K562 (cell line): ENCODE results near the gene MN1. TPM values are rescaled to one million over a fixed set of nuclear protein-coding genes. Genes with fewer than 3 reads are reported as not detected.
A peak's percentile ranks its signal among the peaks of the same experiment; 100 is the strongest.

Experiments used
- ARID1B ChIP-seq: fragments of 450-650 bp; IDR thresholded peaks from 2 replicates; pipeline ENCODE4 v1.6.1; 2016; ENCODE audit warnings: antibody characterized with exemption, mild to moderate bottlenecking, inconsistent platforms
- ATF1 ChIP-seq, 2 experiments: fragments of 450-650 bp in 1 of 2; IDR thresholded peaks; 2 replicates each; pipeline ENCODE4 v1.6.1; 2016; ENCODE audit warnings: missing compliant biosample characterization in 1 of 2, missing genetic modification characterization in 1 of 2
- BHLHE40 ChIP-seq: IDR thresholded peaks from 2 replicates; pipeline ENCODE4 v1.6.1; 2011; ENCODE audit warnings: low read length, improper control_type of control experiment
- CBX2 ChIP-seq: fragments of 200-600 bp; sonication (generic); IDR thresholded peaks from one replicate; pipeline ENCODE4 v1.6.1; 2012; ENCODE audit warnings: mild to moderate bottlenecking, low read length, inconsistent platforms; ENCODE audit not compliant: insufficient read depth, poor library complexity, severe bottlenecking
- CXXC5 ChIP-seq: fragments of 250-450 bp; sonication (Bioruptor Pico); IDR thresholded peaks from 2 replicates; pipeline ENCODE4 v1.8.0; 2022; ENCODE audit warnings: inconsistent platforms, mild to moderate bottlenecking, moderate library complexity
- DACH1 ChIP-seq: fragments of 450-650 bp; IDR thresholded peaks from 2 replicates; pipeline ENCODE4 v1.6.1; 2018; ENCODE audit not compliant: partially characterized antibody
- DIDO1 ChIP-seq: fragments of 450-650 bp; IDR thresholded peaks from 2 replicates; pipeline ENCODE4 v1.6.1; 2016; ENCODE audit warnings: low read depth, missing biosample characterization, missing genetic modification characterization
- ESRRA ChIP-seq: fragments of 450-650 bp; IDR thresholded peaks from 2 replicates; pipeline ENCODE4 v1.6.1; 2014; ENCODE audit warnings: low read depth, mild to moderate bottlenecking, moderate library complexity, borderline replicate concordance
- GABPA ChIP-seq: fragments of 200-800 bp; sonication (Bioruptor generic); conservative IDR thresholded peaks from 2 replicates; pipeline ENCODE4 v1.6.1; 2016; ENCODE audit warnings: low read depth, missing genetic modification characterization, missing compliant biosample characterization
- GABPB1 ChIP-seq: sonication (generic); formaldehyde crosslinking; IDR thresholded peaks from 2 replicates; pipeline ENCODE4 v1.8.0; 2022; ENCODE audit warnings: mild to moderate bottlenecking, missing genetic modification reagents
- MEF2A ChIP-seq: IDR thresholded peaks from 2 replicates; pipeline ENCODE4 v1.6.1; 2011; ENCODE audit warnings: low read depth, mild to moderate bottlenecking, low read length, moderate library complexity; ENCODE audit not compliant: control insufficient read depth
- MTA3 ChIP-seq: fragments of 450-650 bp; formaldehyde crosslinking; IDR thresholded peaks from 2 replicates; pipeline ENCODE4 v1.6.1; 2017; ENCODE audit warnings: mild to moderate bottlenecking, borderline replicate concordance
- NCOA2 ChIP-seq, 2 experiments: fragments of 450-650 bp; IDR thresholded peaks; 2 replicates each; pipeline ENCODE4 v1.6.1; 2018; ENCODE audit warnings: mild to moderate bottlenecking in 2 of 2, moderate library complexity in 1 of 2; ENCODE audit not compliant: partially characterized antibody in 2 of 2
- PHF8 ChIP-seq: fragments of 200-600 bp; sonication (generic); IDR thresholded peaks from 2 replicates; pipeline ENCODE4 v1.6.1; 2012; ENCODE audit warnings: mixed run types, mild to moderate bottlenecking, inconsistent platforms, low read length, moderate library complexity, borderline replicate concordance
- POLR2AphosphoS2 ChIP-seq: IDR thresholded peaks from 2 replicates; pipeline ENCODE4 v1.6.1; 2012; ENCODE audit warnings: low read length, improper control_type of control experiment
- POLR2AphosphoS5 ChIP-seq: IDR thresholded peaks from 2 replicates; pipeline ENCODE4 v1.6.1; 2011; ENCODE audit warnings: mild to moderate bottlenecking, low read depth, low read length, moderate library complexity; ENCODE audit not compliant: control insufficient read depth, insufficient read depth
- SMAD2 ChIP-seq: fragments of 150-350 bp; IDR thresholded peaks from 2 replicates; pipeline ENCODE4 v1.6.1; 2014; ENCODE audit warnings: low read depth, mild to moderate bottlenecking, low read length
- SMARCE1 ChIP-seq: fragments of 450-650 bp; IDR thresholded peaks from 2 replicates; pipeline ENCODE4 v1.7.1; 2016; ENCODE audit warnings: mild to moderate bottlenecking
- ZFX ChIP-seq: sonication (generic); formaldehyde crosslinking; IDR thresholded peaks from 2 replicates; pipeline ENCODE4 v1.8.0; 2022; ENCODE audit warnings: mild to moderate bottlenecking, missing genetic modification reagents, moderate library complexity
- polyA plus RNA-seq, 8 experiments: library from polyadenylated mRNA; depleted of rRNA in 4 of 8; stranded (reverse) in 5 of 8; unstranded in 3 of 8; fragments of >200 nt; fragmentation: Nextera tagmentation in 2 of 8; fragmentation: Illumina TruSeq in 1 of 8; extraction: Ambion mirVana in 2 of 8; extraction: Trizol in 1 of 8; gene quantifications; 2 replicates each; pipeline versions ENCODE4 v1.2.1 to v1.2.3, GENCODE V29; 2011 to 2014; ENCODE audit warnings: inconsistent platforms in 1 of 8, missing spikeins in 1 of 8
- total RNA-seq, 7 experiments: library from RNA; depleted of rRNA in 6 of 7; stranded (reverse); fragments of >200 nt in 6 of 7; fragmentation: Illumina TruSeq in 2 of 7; extraction: Trizol in 2 of 7; gene quantifications; 2 replicates each; pipeline versions ENCODE4 v1.2.1 to v1.2.3, GENCODE V29; 2011 to 2021; ENCODE audit warnings: low replicate concordance in 1 of 7
- TF ChIP-seq, protein P1 (sequence below): fragments of 450-650 bp; IDR thresholded peaks from 2 replicates; pipeline ENCODE4 v1.6.1; 2017; ENCODE audit warnings: antibody characterized with exemption, mild to moderate bottlenecking
- TF ChIP-seq, protein P2 (sequence below): sonication (generic); formaldehyde crosslinking; IDR thresholded peaks from 2 replicates; pipeline ENCODE4 v1.8.0; 2022; ENCODE audit warnings: mild to moderate bottlenecking, missing genetic modification reagents

The MN1 gene
- total and polyA plus RNA-seq, 9 of the 15 experiments (the other 6 are each of a cell fraction or from before 2014, with no cell fraction given), result under 0.01 to 0.05 (median 0.03) TPM; not detected in 5

DNA sequence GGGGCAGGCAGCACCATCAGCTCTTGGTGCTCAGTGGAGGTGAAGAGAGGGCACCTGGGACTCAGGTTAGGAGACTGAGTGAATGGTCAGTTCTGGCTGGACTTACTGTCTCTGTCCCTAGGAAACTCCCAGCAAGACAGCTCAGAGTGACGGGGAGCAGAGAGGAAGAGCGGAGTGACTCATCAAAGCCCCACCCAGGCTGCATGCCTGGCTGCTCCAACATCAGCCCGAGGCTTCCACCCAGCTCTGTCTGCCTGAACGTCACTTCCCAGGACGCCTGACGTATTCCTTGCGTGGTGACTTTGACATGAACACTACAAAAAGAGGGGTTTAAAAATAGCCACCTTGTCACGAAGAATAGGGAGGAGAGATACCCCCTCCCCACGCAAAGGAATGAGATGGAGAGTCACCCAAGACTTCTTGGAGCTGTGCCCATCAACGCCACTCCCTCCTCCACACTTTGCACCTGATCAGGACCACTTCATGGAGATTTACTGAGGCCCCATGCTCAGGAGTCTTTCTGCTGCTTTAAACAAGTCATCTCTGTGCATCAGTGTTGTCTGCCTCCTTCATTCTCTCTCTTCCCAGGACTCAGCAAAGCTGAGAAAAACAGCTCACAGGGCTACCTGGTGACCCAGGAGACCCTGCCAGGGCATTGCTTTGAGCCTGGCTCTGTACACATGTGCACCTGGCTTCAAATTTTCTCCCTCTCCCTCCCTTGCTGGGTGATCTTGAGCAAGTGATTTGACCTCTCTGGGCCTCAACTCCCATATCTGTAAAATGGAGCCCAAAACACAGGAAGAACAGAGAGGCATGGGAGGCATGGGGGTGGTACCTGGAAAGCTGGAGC lies 83.1 kb downstream of the MN1 start (continued):
- TF ChIP-seq, protein P1, sequence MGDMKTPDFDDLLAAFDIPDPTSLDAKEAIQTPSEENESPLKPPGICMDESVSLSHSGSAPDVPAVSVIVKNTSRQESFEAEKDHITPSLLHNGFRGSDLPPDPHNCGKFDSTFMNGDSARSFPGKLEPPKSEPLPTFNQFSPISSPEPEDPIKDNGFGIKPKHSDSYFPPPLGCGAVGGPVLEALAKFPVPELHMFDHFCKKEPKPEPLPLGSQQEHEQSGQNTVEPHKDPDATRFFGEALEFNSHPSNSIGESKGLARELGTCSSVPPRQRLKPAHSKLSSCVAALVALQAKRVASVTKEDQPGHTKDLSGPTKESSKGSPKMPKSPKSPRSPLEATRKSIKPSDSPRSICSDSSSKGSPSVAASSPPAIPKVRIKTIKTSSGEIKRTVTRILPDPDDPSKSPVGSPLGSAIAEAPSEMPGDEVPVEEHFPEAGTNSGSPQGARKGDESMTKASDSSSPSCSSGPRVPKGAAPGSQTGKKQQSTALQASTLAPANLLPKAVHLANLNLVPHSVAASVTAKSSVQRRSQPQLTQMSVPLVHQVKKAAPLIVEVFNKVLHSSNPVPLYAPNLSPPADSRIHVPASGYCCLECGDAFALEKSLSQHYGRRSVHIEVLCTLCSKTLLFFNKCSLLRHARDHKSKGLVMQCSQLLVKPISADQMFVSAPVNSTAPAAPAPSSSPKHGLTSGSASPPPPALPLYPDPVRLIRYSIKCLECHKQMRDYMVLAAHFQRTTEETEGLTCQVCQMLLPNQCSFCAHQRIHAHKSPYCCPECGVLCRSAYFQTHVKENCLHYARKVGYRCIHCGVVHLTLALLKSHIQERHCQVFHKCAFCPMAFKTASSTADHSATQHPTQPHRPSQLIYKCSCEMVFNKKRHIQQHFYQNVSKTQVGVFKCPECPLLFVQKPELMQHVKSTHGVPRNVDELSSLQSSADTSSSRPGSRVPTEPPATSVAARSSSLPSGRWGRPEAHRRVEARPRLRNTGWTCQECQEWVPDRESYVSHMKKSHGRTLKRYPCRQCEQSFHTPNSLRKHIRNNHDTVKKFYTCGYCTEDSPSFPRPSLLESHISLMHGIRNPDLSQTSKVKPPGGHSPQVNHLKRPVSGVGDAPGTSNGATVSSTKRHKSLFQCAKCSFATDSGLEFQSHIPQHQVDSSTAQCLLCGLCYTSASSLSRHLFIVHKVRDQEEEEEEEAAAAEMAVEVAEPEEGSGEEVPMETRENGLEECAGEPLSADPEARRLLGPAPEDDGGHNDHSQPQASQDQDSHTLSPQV, result peak; percentile 54; the same call in 1 of the 2 replicates
- peak; percentile 32; the same call in 1 of the 2 replicates for TF ChIP-seq PHF8
- peak; percentile 91 for TF ChIP-seq ESRRA
- TF ChIP-seq DACH1, result no peak
- no peak for TF ChIP-seq ZFX (CRISPR knock-in tag)
- no peak for TF ChIP-seq POLR2AphosphoS5
- TF ChIP-seq POLR2AphosphoS2, result no peak
- 0 out of 2 replicates have a peak, but pooled peaks have one; percentile 24 for TF ChIP-seq CXXC5 (CRISPR knock-in tag)
- 0 out of 2 replicates have a peak, but pooled peaks have one; percentile 19 for TF ChIP-seq BHLHE40
- no peak for TF ChIP-seq GABPB1
- TF ChIP-seq CBX2, result no peak
- TF ChIP-seq DIDO1, result no peak
- peak; percentile 71 for TF ChIP-seq SMARCE1
- no peak for TF ChIP-seq NCOA2 (IDR thresholded peaks at IDR 0.05; ENCODE audit: partially characterized antibody in 2 of 2)
- TF ChIP-seq, protein P2, sequence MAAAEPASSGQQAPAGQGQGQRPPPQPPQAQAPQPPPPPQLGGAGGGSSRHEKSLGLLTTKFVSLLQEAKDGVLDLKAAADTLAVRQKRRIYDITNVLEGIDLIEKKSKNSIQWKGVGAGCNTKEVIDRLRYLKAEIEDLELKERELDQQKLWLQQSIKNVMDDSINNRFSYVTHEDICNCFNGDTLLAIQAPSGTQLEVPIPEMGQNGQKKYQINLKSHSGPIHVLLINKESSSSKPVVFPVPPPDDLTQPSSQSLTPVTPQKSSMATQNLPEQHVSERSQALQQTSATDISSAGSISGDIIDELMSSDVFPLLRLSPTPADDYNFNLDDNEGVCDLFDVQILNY, result no peak
- peak; percentile 62 for TF ChIP-seq GABPA (tag)
- peak; percentile 34; the same call in 1 of the 2 replicates for TF ChIP-seq MEF2A
- no peak for TF ChIP-seq ATF1 (CRISPR knock-in tag; IDR thresholded peaks at IDR 0.05)
- peak; percentile 91 for TF ChIP-seq ATF1 (tag; IDR thresholded peaks at IDR 0.05)
- TF ChIP-seq ARID1B, result peak; percentile 68
- 0 out of 2 replicates have a peak, but pooled peaks have one; percentile 48 for TF ChIP-seq MTA3
- TF ChIP-seq SMAD2, result no peak
